SK-N-SH (cell line): ENCODE measurements around the gene NTM. TPM values are rescaled to one million over a fixed set of nuclear protein-coding genes. Genes with fewer than 3 reads are reported as not detected.
A peak's percentile ranks its signal among the peaks of the same experiment; 100 is the strongest.

ENCODE experiments used
- CTCF ChIA-PET: fragments of 300-600, 350-600 bp; formaldehyde crosslinking; extraction: SDS; loops from one replicate; lab custom pipeline; 2021; lab: Yijun Ruan, JAX
- POLR2A ChIA-PET: fragments of 350-600 bp; sonication (Branson Sonifier 250); formaldehyde crosslinking; extraction: SDS; loops from one replicate; lab custom pipeline; 2020; ENCODE audit warnings: antibody characterized with exemption, inconsistent platforms; lab: Yijun Ruan, JAX
- DNase-seq: peaks from one replicate; pipeline ENCODE4 v3.0.0; 2012
- H2AFZ ChIP-seq: fragments of 200-600 bp; sonication (generic); 2 replicates; pipeline ENCODE4 v1.8.1; 2016; ENCODE audit warnings: antibody characterized with exemption, mild to moderate bottlenecking, low read depth
- H3F3A ChIP-seq: fragments of 200-600 bp; sonication (generic); replicated peaks from 2 replicates; pipeline ENCODE3; 2016; ENCODE audit warnings: antibody characterized with exemption, mild to moderate bottlenecking; ENCODE audit not compliant: insufficient read depth
- H3K27ac ChIP-seq, 2 experiments: fragments of 200-500 bp in 1 of 2; fragments of 200-600 bp in 1 of 2; sonication (Bioruptor generic) in 1 of 2; sonication (generic), shearing (Covaris generic) in 1 of 2; 2 replicates each; pipeline versions ENCODE4 v1.5.1 to v1.6.1; 2014 to 2016; ENCODE audit warnings: low read depth in 2 of 2, inconsistent platforms in 1 of 2, low read length in 1 of 2, mild to moderate bottlenecking in 1 of 2, mixed read lengths in 1 of 2
- H3K27me3 ChIP-seq: fragments of 200-600 bp; sonication (generic), shearing (Covaris generic); 2 replicates; pipeline ENCODE4 v1.6.1; 2016; ENCODE audit warnings: mixed run types; ENCODE audit not compliant: insufficient read depth
- H3K36me3 ChIP-seq, 2 experiments: fragments of 200-500 bp in 1 of 2; fragments of 200-600 bp in 1 of 2; sonication (Bioruptor generic) in 1 of 2; sonication (generic) in 1 of 2; replicated peaks in 1 of 2; 2 replicates each; pipeline versions ENCODE3 to v1.5.1; 2014 to 2016; ENCODE audit warnings: low read length in 1 of 2, mild to moderate bottlenecking in 1 of 2; ENCODE audit not compliant: insufficient read depth in 2 of 2, control insufficient read depth in 1 of 2
- H3K4me1 ChIP-seq, 2 experiments: fragments of 200-500 bp in 1 of 2; fragments of 200-600 bp in 1 of 2; sonication (Bioruptor generic) in 1 of 2; sonication (generic), shearing (Covaris generic) in 1 of 2; 2 replicates each; pipeline versions ENCODE4 v1.5.1 to v1.6.1; 2014 to 2016; ENCODE audit warnings: low read depth in 1 of 2, low read length in 1 of 2, mixed run types in 1 of 2; ENCODE audit not compliant: insufficient read depth in 2 of 2, control insufficient read depth in 1 of 2
- H3K4me2 ChIP-seq: fragments of 200-600 bp; sonication (generic), shearing (Covaris generic); 2 replicates; pipeline ENCODE4 v1.6.1; 2017; ENCODE audit warnings: mixed run types
- H3K4me3 ChIP-seq, 2 experiments: fragments of 200-500 bp in 1 of 2; fragments of 200-600 bp in 1 of 2; sonication (Bioruptor generic) in 1 of 2; sonication (generic), shearing (Covaris generic) in 1 of 2; 2 replicates each; pipeline versions ENCODE4 v1.5.1 to v1.8.1; 2014 to 2016; ENCODE audit warnings: low read depth in 2 of 2, inconsistent platforms in 1 of 2, low read length in 1 of 2, mild to moderate bottlenecking in 1 of 2, mixed read lengths in 1 of 2, moderate library complexity in 1 of 2
- H3K79me2 ChIP-seq: fragments of 200-600 bp; sonication (generic); 2 replicates; pipeline ENCODE4 v1.8.1; 2017; ENCODE audit warnings: mild to moderate bottlenecking; ENCODE audit not compliant: insufficient read depth
- H3K9ac ChIP-seq: fragments of 200-600 bp; sonication (generic); 2 replicates; pipeline ENCODE4 v1.6.1; 2017; ENCODE audit warnings: mixed run types
- H3K9me2 ChIP-seq: fragments of 200-600 bp; sonication (generic); 2 replicates; pipeline ENCODE4 v1.6.1; 2017; ENCODE audit warnings: mixed run types
- H3K9me3 ChIP-seq: fragments of 200-600 bp; sonication (generic); 2 replicates; pipeline ENCODE4 v1.6.1; 2017; ENCODE audit warnings: mixed run types, mild to moderate bottlenecking, moderate library complexity
- H4K20me1 ChIP-seq: fragments of 200-600 bp; sonication (generic); 2 replicates; pipeline ENCODE4 v1.6.1; 2017; ENCODE audit warnings: mild to moderate bottlenecking, mixed run types; ENCODE audit not compliant: insufficient read depth
- CHD2 ChIP-seq: fragments of 150-350 bp; IDR thresholded peaks from 2 replicates; pipeline ENCODE4 v1.6.1; 2018; ENCODE audit warnings: low read length; ENCODE audit not compliant: partially characterized antibody
- ELF1 ChIP-seq: IDR thresholded peaks from 2 replicates; pipeline ENCODE4 v1.4.0; 2012
- MXI1 ChIP-seq: IDR thresholded peaks from 2 replicates; pipeline ENCODE4 v1.6.1; 2012; ENCODE audit warnings: mild to moderate bottlenecking, low read depth, low read length, improper control_type of control experiment
- NRF1 ChIP-seq: IDR thresholded peaks from 2 replicates; pipeline ENCODE4 v1.6.1; 2012; ENCODE audit warnings: low read depth, mild to moderate bottlenecking, low read length
- SIN3A ChIP-seq: IDR thresholded peaks from 2 replicates; pipeline ENCODE4 v1.6.1; 2012; ENCODE audit warnings: low read depth, mild to moderate bottlenecking, low read length, moderate library complexity, borderline replicate concordance
- SMC3 ChIP-seq: IDR thresholded peaks from 2 replicates; pipeline ENCODE4 v1.6.1; 2012; ENCODE audit warnings: low read depth, low read length, improper control_type of control experiment
- YY1 ChIP-seq: IDR thresholded peaks from 2 replicates; pipeline ENCODE4 v1.4.0; 2012; ENCODE audit warnings: low read depth, mild to moderate bottlenecking
- WGBS: methylation state at CpG from one replicate; pipeline ENCODE4 v1.1.6; 2017; ENCODE audit warnings: low lambda C conversion rate; 5-methylcytosine and 5-hydroxymethylcytosine counted together
- polyA plus RNA-seq, 3 experiments: library from polyadenylated mRNA; depleted of rRNA; stranded (reverse); fragments of >200 nt; gene quantifications; 2 replicates each; pipeline ENCODE4 v1.2.3, GENCODE V29; 2012
- TF ChIP-seq, protein P1 (sequence below): IDR thresholded peaks from 2 replicates; pipeline ENCODE4 v1.4.0; 2012; ENCODE audit warnings: low read depth, borderline replicate concordance
- TF ChIP-seq, protein P2 (sequence below): IDR thresholded peaks from 2 replicates; pipeline ENCODE4 v1.6.1; 2012; ENCODE audit warnings: mild to moderate bottlenecking, low read depth, low read length, moderate library complexity
- TF ChIP-seq, protein P3 (sequence below): IDR thresholded peaks from 2 replicates; pipeline ENCODE4 v1.4.0; 2012; ENCODE audit warnings: low read depth, borderline replicate concordance
- TF ChIP-seq, protein P4 (sequence below): fragments of 150-350 bp; IDR thresholded peaks from 2 replicates; pipeline ENCODE4 v1.6.1; 2016; ENCODE audit warnings: mild to moderate bottlenecking, low read depth, low read length
- TF ChIP-seq, protein P5 (sequence below): fragments of 150-350 bp; IDR thresholded peaks from 2 replicates; pipeline ENCODE4 v1.6.1; 2017; ENCODE audit warnings: antibody characterized with exemption, low read length, low read depth, borderline replicate concordance
- TF ChIP-seq, protein P6 (sequence below): fragments of 200-600 bp; sonication (generic); IDR thresholded peaks from 2 replicates; pipeline ENCODE4 v1.6.1; 2017; ENCODE audit warnings: antibody characterized with exemption, mild to moderate bottlenecking, moderate library complexity

NTM gene
- polyA plus RNA-seq, 1 of the 3 experiments (the other 2 are of a cell fraction), result 20.0 TPM

DNA sequence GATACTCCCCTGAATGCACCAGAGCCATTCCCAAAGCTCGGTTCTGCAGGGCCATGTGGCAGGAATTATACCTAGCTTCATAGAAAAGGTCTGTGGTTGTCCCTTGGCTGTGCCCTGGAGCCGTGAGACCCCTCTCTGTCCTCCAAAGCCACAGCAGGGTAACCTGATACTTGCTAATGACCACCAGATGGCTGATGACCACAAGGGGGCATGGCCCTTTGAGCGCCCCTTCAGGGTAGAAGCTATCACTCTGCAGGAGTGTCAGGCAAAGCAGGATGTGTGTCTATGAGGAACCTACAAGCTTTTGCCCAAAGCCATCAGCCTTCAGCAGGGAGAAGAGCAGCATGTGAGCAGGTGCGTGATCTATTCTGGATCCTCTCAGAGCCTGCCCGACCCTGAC, 95.3 kb downstream of the NTM start:
- Histone ChIP-seq H3K4me2 (no peak overlapping the region), H3K27me3 (no peaks in the 10 kb centered on the region), H3K4me3 (no peak overlapping the region), H3K4me1 (no peaks in the 10 kb centered on the region), H3K9me3 (no peaks in the 10 kb centered on the region), H3K27ac (no peak overlapping the region), H4K20me1 (no peaks in the 10 kb centered on the region), H2AFZ (no peak overlapping the region), H3K36me3 (no peaks in the 10 kb centered on the region), H3K9me2 (no peaks in the 10 kb centered on the region), H3F3A (no peaks in the 10 kb centered on the region), H3K79me2 (no peaks in the 10 kb centered on the region), H3K9ac (no peak overlapping the region)
- DNase-seq, result peak; percentile 27
- ChIA-PET POLR2A (no interaction called here), CTCF (interaction anchor here (1.9 to 2.1 kb wide), 2 partner anchors 208 to 401 kb away, joined by 4 to 10 read pairs; no protein-coding TSS in a partner anchor)
- TF ChIP-seq ELF1 (no peak), CHD2 (no peak), SMC3 (no peak), NRF1 (no peak), SIN3A (no peak), YY1 (no peak), MXI1 (no peak)
- TF ChIP-seq, protein P1, sequence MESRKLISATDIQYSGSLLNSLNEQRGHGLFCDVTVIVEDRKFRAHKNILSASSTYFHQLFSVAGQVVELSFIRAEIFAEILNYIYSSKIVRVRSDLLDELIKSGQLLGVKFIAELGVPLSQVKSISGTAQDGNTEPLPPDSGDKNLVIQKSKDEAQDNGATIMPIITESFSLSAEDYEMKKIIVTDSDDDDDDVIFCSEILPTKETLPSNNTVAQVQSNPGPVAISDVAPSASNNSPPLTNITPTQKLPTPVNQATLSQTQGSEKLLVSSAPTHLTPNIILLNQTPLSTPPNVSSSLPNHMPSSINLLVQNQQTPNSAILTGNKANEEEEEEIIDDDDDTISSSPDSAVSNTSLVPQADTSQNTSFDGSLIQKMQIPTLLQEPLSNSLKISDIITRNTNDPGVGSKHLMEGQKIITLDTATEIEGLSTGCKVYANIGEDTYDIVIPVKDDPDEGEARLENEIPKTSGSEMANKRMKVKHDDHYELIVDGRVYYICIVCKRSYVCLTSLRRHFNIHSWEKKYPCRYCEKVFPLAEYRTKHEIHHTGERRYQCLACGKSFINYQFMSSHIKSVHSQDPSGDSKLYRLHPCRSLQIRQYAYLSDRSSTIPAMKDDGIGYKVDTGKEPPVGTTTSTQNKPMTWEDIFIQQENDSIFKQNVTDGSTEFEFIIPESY, result no peak
- TF ChIP-seq, protein P2, sequence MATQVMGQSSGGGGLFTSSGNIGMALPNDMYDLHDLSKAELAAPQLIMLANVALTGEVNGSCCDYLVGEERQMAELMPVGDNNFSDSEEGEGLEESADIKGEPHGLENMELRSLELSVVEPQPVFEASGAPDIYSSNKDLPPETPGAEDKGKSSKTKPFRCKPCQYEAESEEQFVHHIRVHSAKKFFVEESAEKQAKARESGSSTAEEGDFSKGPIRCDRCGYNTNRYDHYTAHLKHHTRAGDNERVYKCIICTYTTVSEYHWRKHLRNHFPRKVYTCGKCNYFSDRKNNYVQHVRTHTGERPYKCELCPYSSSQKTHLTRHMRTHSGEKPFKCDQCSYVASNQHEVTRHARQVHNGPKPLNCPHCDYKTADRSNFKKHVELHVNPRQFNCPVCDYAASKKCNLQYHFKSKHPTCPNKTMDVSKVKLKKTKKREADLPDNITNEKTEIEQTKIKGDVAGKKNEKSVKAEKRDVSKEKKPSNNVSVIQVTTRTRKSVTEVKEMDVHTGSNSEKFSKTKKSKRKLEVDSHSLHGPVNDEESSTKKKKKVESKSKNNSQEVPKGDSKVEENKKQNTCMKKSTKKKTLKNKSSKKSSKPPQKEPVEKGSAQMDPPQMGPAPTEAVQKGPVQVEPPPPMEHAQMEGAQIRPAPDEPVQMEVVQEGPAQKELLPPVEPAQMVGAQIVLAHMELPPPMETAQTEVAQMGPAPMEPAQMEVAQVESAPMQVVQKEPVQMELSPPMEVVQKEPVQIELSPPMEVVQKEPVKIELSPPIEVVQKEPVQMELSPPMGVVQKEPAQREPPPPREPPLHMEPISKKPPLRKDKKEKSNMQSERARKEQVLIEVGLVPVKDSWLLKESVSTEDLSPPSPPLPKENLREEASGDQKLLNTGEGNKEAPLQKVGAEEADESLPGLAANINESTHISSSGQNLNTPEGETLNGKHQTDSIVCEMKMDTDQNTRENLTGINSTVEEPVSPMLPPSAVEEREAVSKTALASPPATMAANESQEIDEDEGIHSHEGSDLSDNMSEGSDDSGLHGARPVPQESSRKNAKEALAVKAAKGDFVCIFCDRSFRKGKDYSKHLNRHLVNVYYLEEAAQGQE, result no peak
- TF ChIP-seq, protein P3, sequence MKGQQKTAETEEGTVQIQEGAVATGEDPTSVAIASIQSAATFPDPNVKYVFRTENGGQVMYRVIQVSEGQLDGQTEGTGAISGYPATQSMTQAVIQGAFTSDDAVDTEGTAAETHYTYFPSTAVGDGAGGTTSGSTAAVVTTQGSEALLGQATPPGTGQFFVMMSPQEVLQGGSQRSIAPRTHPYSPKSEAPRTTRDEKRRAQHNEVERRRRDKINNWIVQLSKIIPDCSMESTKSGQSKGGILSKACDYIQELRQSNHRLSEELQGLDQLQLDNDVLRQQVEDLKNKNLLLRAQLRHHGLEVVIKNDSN, result no peak
- TF ChIP-seq, protein P4, sequence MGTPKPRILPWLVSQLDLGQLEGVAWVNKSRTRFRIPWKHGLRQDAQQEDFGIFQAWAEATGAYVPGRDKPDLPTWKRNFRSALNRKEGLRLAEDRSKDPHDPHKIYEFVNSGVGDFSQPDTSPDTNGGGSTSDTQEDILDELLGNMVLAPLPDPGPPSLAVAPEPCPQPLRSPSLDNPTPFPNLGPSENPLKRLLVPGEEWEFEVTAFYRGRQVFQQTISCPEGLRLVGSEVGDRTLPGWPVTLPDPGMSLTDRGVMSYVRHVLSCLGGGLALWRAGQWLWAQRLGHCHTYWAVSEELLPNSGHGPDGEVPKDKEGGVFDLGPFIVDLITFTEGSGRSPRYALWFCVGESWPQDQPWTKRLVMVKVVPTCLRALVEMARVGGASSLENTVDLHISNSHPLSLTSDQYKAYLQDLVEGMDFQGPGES, result no peak
- TF ChIP-seq, protein P5, sequence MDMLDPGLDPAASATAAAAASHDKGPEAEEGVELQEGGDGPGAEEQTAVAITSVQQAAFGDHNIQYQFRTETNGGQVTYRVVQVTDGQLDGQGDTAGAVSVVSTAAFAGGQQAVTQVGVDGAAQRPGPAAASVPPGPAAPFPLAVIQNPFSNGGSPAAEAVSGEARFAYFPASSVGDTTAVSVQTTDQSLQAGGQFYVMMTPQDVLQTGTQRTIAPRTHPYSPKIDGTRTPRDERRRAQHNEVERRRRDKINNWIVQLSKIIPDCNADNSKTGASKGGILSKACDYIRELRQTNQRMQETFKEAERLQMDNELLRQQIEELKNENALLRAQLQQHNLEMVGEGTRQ, result no peak
- TF ChIP-seq, protein P6, sequence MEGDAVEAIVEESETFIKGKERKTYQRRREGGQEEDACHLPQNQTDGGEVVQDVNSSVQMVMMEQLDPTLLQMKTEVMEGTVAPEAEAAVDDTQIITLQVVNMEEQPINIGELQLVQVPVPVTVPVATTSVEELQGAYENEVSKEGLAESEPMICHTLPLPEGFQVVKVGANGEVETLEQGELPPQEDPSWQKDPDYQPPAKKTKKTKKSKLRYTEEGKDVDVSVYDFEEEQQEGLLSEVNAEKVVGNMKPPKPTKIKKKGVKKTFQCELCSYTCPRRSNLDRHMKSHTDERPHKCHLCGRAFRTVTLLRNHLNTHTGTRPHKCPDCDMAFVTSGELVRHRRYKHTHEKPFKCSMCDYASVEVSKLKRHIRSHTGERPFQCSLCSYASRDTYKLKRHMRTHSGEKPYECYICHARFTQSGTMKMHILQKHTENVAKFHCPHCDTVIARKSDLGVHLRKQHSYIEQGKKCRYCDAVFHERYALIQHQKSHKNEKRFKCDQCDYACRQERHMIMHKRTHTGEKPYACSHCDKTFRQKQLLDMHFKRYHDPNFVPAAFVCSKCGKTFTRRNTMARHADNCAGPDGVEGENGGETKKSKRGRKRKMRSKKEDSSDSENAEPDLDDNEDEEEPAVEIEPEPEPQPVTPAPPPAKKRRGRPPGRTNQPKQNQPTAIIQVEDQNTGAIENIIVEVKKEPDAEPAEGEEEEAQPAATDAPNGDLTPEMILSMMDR, result no peak
- WGBS, result 24% methylated on average over 5 of the region's 5 CpGs
